GM23338 (cell line): Measurements from ENCODE around the gene TRAPPC4. TPM values are rescaled to one million over a fixed set of nuclear protein-coding genes. Genes with fewer than 3 reads are reported as not detected.
"Not testable (repeated sequence)": the region's sequence is repeated elsewhere in the genome, so short reads cannot be mapped to it uniquely, and the experiment has no call there.

Experiments used
- ATAC-seq: fragments of 200-7000 bp; cut with Tn5 transposase; 3 replicates; pipeline ENCODE4 v1.9.1; 2020
- DNase-seq: peaks from one replicate; pipeline ENCODE4 v3.0.0-alpha.2; 2015; ENCODE audit warnings: low spot score
- H2AFZ ChIP-seq: fragments of 200-600 bp; sonication (generic); 2 replicates; pipeline ENCODE4 v1.8.0; 2016; ENCODE audit warnings: antibody characterized with exemption, mild to moderate bottlenecking, moderate library complexity
- H3F3A ChIP-seq: fragments of 200-600 bp; sonication (generic); replicated peaks from 2 replicates; pipeline ENCODE4 v1.8.0; 2017; ENCODE audit warnings: antibody characterized with exemption, mixed run types, low read depth
- H3K27ac ChIP-seq: fragments of 200-600 bp; sonication (generic); 2 replicates; pipeline ENCODE4 v1.6.1; 2016; ENCODE audit warnings: low read depth
- H3K27me3 ChIP-seq: fragments of 200-600 bp; sonication (generic); 2 replicates; pipeline ENCODE4 v1.8.0; 2016; ENCODE audit warnings: mild to moderate bottlenecking, mixed run types, moderate library complexity; ENCODE audit not compliant: insufficient read depth
- H3K36me3 ChIP-seq: fragments of 200-600 bp; sonication (generic); 2 replicates; pipeline ENCODE4 v1.8.0; 2016; ENCODE audit warnings: mild to moderate bottlenecking; ENCODE audit not compliant: insufficient read depth
- H3K4me1 ChIP-seq: fragments of 200-600 bp; sonication (generic); 2 replicates; pipeline ENCODE4 v1.8.0; 2016; ENCODE audit warnings: mild to moderate bottlenecking, moderate library complexity; ENCODE audit not compliant: insufficient read depth
- H3K4me2 ChIP-seq: fragments of 200-600 bp; sonication (generic); 2 replicates; pipeline ENCODE4 v1.7.1; 2017; ENCODE audit warnings: mixed run types
- H3K4me3 ChIP-seq: fragments of 200-600 bp; sonication (generic); 2 replicates; pipeline ENCODE4 v1.6.1; 2016; ENCODE audit warnings: mixed run types
- H3K79me2 ChIP-seq: fragments of 200-600 bp; sonication (generic); replicated peaks from 2 replicates; pipeline ENCODE4 v1.8.0; 2017; ENCODE audit warnings: mild to moderate bottlenecking; ENCODE audit not compliant: insufficient read depth
- H3K9me2 ChIP-seq: fragments of 200-600 bp; sonication (generic); 2 replicates; pipeline ENCODE4 v1.8.0; 2017; ENCODE audit not compliant: insufficient read depth
- H4K20me1 ChIP-seq: fragments of 200-600 bp; sonication (generic); replicated peaks from 2 replicates; pipeline ENCODE4 v1.8.0; 2017; ENCODE audit warnings: mild to moderate bottlenecking; ENCODE audit not compliant: insufficient read depth
- H3K27ac Mint-ChIP-seq: 2 replicates; pipeline ENCODE4 v1.8.0; 2020; ENCODE audit warnings: inconsistent platforms, mild to moderate bottlenecking, moderate library complexity, mixed read lengths
- H3K27me3 Mint-ChIP-seq: 3 replicates; pipeline ENCODE4 v1.8.0; 2022; ENCODE audit warnings: low read depth, mild to moderate bottlenecking, moderate library complexity, mixed read lengths, inconsistent platforms; ENCODE audit not compliant: insufficient read depth, poor library complexity
- H3K36me3 Mint-ChIP-seq: 3 replicates; pipeline ENCODE4 v1.8.0; 2021; ENCODE audit warnings: low read depth, mild to moderate bottlenecking, inconsistent platforms, moderate library complexity, mixed read lengths
- H3K4me1 Mint-ChIP-seq: 3 replicates; pipeline ENCODE4 v1.8.0; 2020; ENCODE audit warnings: mild to moderate bottlenecking, inconsistent platforms, mixed read lengths
- H3K4me3 Mint-ChIP-seq: 3 replicates; pipeline ENCODE4 v1.8.0; 2021; ENCODE audit warnings: moderate library complexity, mild to moderate bottlenecking, inconsistent platforms, mixed read lengths
- H3K9me3 Mint-ChIP-seq: 3 replicates; pipeline ENCODE4 v1.8.0; 2020; ENCODE audit warnings: moderate library complexity, mild to moderate bottlenecking, inconsistent platforms, mixed read lengths
- CREB1 ChIP-seq: fragments of 250-450 bp; sonication (Bioruptor Pico); IDR thresholded peaks from 2 replicates; pipeline ENCODE4 v1.5.0; 2020; ENCODE audit warnings: low read depth, mild to moderate bottlenecking, moderate library complexity
- EZH2 ChIP-seq: fragments of 200-600 bp; sonication (generic); IDR thresholded peaks from one replicate; pipeline ENCODE4 v1.8.0; 2017; ENCODE audit warnings: antibody characterized with exemption, mild to moderate bottlenecking, low read depth; ENCODE audit not compliant: unreplicated experiment
- EZH2phosphoT487 ChIP-seq: fragments of 200-600 bp; sonication (generic); IDR thresholded peaks from one replicate; pipeline ENCODE4 v1.8.1; 2018; ENCODE audit warnings: antibody characterized with exemption; ENCODE audit not compliant: unreplicated experiment
- NANOG ChIP-seq: IDR thresholded peaks from 2 replicates; pipeline ENCODE4 v1.6.1; 2016; ENCODE audit warnings: antibody characterized with exemption, borderline replicate concordance
- STAT1 ChIP-seq: IDR thresholded peaks from one replicate; pipeline ENCODE4 v1.6.1; 2016; ENCODE audit warnings: antibody characterized with exemption; ENCODE audit not compliant: unreplicated experiment
- polyA plus RNA-seq: library from polyadenylated mRNA; unstranded; fragments of >200 nt; fragmentation: Nextera tagmentation; extraction: Ambion mirVana; gene quantifications from 2 replicates; pipeline ENCODE4 v1.2.1, GENCODE V29; 2016
- total RNA-seq: library from RNA; depleted of rRNA; stranded (reverse); fragments of >200 nt; shearing (Covaris generic); gene quantifications from 2 replicates; pipeline ENCODE4 v1.2.3, GENCODE V29; 2014
- TF ChIP-seq, protein P1 (sequence below), 2 experiments: fragments of 200-600 bp in 1 of 2; sonication (generic) in 1 of 2; conservative IDR thresholded peaks; 2 replicates each; pipeline versions ENCODE4 v1.5.1 to v1.6.1; 2016 to 2017; ENCODE audit warnings: antibody characterized with exemption in 2 of 2, low read depth in 2 of 2, mild to moderate bottlenecking in 2 of 2, moderate library complexity in 1 of 2
- TF ChIP-seq, protein P2 (sequence below): IDR thresholded peaks from 2 replicates; pipeline ENCODE4 v1.6.1; 2016; ENCODE audit warnings: antibody characterized with exemption

TRAPPC4 gene
- total and polyA plus RNA-seq, 2 experiments from 2014 or later: 79.9 to 142 TPM

DNA sequence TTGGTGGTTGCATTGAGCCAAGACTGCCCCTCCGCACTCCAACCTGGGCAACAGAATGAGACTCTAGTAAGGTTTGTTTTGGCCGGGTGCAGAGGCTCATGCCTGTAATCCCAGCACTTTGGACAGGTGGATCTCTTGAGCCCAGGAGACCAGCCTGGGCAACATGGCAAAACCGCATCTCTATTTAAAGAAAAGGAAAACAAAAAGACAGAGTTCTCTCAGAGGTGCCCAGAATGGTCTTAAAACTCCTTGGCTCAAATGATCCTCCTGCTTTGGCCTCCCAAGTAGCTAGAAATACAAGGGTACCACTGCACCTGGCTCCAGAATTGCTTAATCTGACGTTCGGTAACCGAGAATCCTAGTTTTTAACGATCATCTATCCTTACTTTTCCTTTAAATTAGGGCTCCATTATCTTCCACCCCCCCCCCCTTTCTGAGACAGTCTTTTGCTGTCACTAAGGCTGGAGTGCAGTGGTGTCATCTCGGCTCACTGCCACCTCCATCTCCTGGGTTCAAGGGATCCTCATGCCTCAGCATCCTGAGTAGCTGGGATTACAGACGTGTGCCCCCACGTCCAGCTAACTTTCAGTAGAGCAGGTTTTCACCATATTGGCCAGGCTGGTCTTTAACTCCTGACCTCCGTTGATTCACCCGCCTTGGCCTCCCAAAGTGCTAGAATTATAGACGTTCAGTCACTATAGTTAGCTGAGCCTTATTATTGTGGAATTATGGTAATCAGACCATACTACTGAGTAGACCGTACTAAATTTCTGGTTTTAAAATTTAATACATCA is 2.2 kb upstream of the TRAPPC4 start:
- Histone ChIP-seq H3K4me3 (peak overlapping the region; percentile 88), H2AFZ (no peak overlapping the region), H4K20me1 (peaks cover 28% of the 10 kb centered on the region), H3K79me2 (peaks cover 54% of the 10 kb centered on the region), H3F3A (peaks cover 60% of the 10 kb centered on the region), H3K4me2 (peak overlapping the region; percentile 100), H3K36me3 (peaks cover 50% of the 10 kb centered on the region), H3K4me1 (peaks cover 21% of the 10 kb centered on the region; the same call in 1 of the 2 replicates), H3K27ac (peak overlapping the region; percentile 87), H3K27me3 (no peaks in the 10 kb centered on the region), H3K9me2 (no peaks in the 10 kb centered on the region)
- H3K4me1 Mint-ChIP-seq: peaks cover 6% of the 10 kb centered on the region
- peaks cover 6% of the 10 kb centered on the region for H3K27me3 Mint-ChIP-seq
- peaks cover 75% of the 10 kb centered on the region for H3K36me3 Mint-ChIP-seq
- peak overlapping the region; percentile 99 for H3K4me3 Mint-ChIP-seq
- H3K9me3 Mint-ChIP-seq: peaks cover 3% of the 10 kb centered on the region; the same call in 1 of the 3 replicates
- peak overlapping the region; percentile 62; the same call in 1 of the 2 replicates for H3K27ac Mint-ChIP-seq
- TF ChIP-seq STAT1 (no peak), NANOG (no peak), CREB1 (CRISPR knock-in tag) (no peak), EZH2phosphoT487 (no peak), EZH2 (no peak)
- TF ChIP-seq, protein P1, sequence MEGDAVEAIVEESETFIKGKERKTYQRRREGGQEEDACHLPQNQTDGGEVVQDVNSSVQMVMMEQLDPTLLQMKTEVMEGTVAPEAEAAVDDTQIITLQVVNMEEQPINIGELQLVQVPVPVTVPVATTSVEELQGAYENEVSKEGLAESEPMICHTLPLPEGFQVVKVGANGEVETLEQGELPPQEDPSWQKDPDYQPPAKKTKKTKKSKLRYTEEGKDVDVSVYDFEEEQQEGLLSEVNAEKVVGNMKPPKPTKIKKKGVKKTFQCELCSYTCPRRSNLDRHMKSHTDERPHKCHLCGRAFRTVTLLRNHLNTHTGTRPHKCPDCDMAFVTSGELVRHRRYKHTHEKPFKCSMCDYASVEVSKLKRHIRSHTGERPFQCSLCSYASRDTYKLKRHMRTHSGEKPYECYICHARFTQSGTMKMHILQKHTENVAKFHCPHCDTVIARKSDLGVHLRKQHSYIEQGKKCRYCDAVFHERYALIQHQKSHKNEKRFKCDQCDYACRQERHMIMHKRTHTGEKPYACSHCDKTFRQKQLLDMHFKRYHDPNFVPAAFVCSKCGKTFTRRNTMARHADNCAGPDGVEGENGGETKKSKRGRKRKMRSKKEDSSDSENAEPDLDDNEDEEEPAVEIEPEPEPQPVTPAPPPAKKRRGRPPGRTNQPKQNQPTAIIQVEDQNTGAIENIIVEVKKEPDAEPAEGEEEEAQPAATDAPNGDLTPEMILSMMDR (conservative IDR thresholded peaks at IDR 0.05; ENCODE audit: low read depth in 2 of 2): no peak
- TF ChIP-seq, protein P2, sequence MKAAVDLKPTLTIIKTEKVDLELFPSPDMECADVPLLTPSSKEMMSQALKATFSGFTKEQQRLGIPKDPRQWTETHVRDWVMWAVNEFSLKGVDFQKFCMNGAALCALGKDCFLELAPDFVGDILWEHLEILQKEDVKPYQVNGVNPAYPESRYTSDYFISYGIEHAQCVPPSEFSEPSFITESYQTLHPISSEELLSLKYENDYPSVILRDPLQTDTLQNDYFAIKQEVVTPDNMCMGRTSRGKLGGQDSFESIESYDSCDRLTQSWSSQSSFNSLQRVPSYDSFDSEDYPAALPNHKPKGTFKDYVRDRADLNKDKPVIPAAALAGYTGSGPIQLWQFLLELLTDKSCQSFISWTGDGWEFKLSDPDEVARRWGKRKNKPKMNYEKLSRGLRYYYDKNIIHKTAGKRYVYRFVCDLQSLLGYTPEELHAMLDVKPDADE: no peak
- ATAC-seq: no peak
- no peak for DNase-seq

DNA sequence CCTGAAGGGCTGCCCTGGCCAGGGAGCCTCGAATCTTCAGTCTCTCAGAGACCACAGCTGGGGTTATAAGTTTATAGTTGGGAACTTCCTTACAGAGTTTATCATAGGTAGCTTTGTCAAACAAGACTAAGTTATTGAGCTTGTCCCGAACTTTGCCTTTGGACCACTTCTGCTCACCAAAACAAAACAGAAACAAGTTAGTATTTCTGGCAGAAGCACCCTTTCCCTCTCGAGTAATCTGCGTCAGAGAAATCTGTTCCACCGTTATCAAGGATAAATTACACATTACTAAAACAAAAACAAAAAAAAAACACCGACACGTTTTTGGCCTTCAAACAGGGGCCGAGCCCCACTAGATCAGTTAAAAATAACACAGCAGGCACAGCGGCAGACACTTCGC is 1.2 kb upstream of the TRAPPC4 start:
- H3K79me2 ChIP-seq: peaks cover 61% of the 10 kb centered on the region
- peak overlapping the region; percentile 87; the same call in 1 of the 2 replicates for H3K27ac ChIP-seq
- peak overlapping the region; percentile 100 for H3K4me2 ChIP-seq
- H4K20me1 ChIP-seq: peaks cover 28% of the 10 kb centered on the region
- Mint-ChIP-seq H3K27ac (peak overlapping the region; percentile 99), H3K36me3 (peaks cover 82% of the 10 kb centered on the region), H3K4me3 (peak overlapping the region; percentile 99)
- H3K27me3 Mint-ChIP-seq, ATAC-seq, H3K9me3 Mint-ChIP-seq, H3K27me3 ChIP-seq, H3K4me1 Mint-ChIP-seq, H3K9me2 ChIP-seq, H2AFZ ChIP-seq, DNase-seq: not testable (repeated sequence)
- H3K4me1 ChIP-seq: peaks cover 21% of the 10 kb centered on the region; the same call in 1 of the 2 replicates
- H3K4me3 ChIP-seq: peak overlapping the region; percentile 88
- H3K36me3 ChIP-seq: peaks cover 58% of the 10 kb centered on the region
- peaks cover 57% of the 10 kb centered on the region for H3F3A ChIP-seq
